Testis (tissue), 3 donors: Measurements from ENCODE around the gene GPR42. TPM values are rescaled to one million over a fixed set of nuclear protein-coding genes. Genes with fewer than 3 reads are reported as not detected.

Experiments used
- DNase-seq: peaks from one replicate; pipeline ENCODE4 v3.0.0-alpha.2; 2019
- H3K27ac ChIP-seq, 2 donors: fragments of 200-600 bp; sonication (generic); one replicate each; pipeline ENCODE4 v1.5.1; 2019
- H3K27me3 ChIP-seq: fragments of 200-600 bp; sonication (generic); one replicate; pipeline ENCODE4 v1.5.1; 2019
- H3K36me3 ChIP-seq: fragments of 200-600 bp; sonication (generic); one replicate; pipeline ENCODE4 v1.5.1; 2017; ENCODE audit warnings: low read depth; ENCODE audit errors: missing control alignments
- H3K4me1 ChIP-seq: fragments of 200-600 bp; sonication (generic); one replicate; pipeline ENCODE4 v1.5.1; 2019
- H3K4me3 ChIP-seq, 2 donors: fragments of 200-600 bp; sonication (generic); one replicate each; pipeline ENCODE4 v1.5.1; 2017 to 2019
- H3K9me3 ChIP-seq: fragments of 200-600 bp; sonication (generic); one replicate; pipeline ENCODE4 v1.5.1; 2017
- POLR2A ChIP-seq: fragments of 450-650 bp; IDR thresholded peaks from one replicate; pipeline ENCODE4 v1.6.1; 2017; ENCODE audit warnings: antibody characterized with exemption, mild to moderate bottlenecking, moderate library complexity
- WGBS, 2 donors: methylation state at CpG; one replicate each; pipeline ENCODE4 v1.1.5; 2018; 5-methylcytosine and 5-hydroxymethylcytosine counted together
- intact Hi-C: fragments of 100-400 bp; cut with DNase I; formaldehyde crosslinking; loops from one replicate; pipeline ENCODE4 v1.15.1; 2023; ENCODE audit warnings: low total_unique reads
- polyA plus RNA-seq: library from polyadenylated mRNA; stranded (reverse); fragments of 350-450 nt; fragmentation: Illumina TruSeq; extraction: RNeasy Lipid Tissue Mini Kit (QIAGEN cat#74804); gene quantifications from one replicate; pipeline ENCODE4 v1.2.3, GENCODE V29; 2014; ENCODE audit warnings: low read depth, low replicate concordance; ENCODE audit not compliant: insufficient read depth
- total RNA-seq, 2 donors: library from RNA; depleted of rRNA; stranded (reverse); fragments of >200 nt; gene quantifications; one replicate each; pipeline ENCODE4 v1.2.3, GENCODE V29; 2016
- TF ChIP-seq, protein P1 (sequence below), 3 experiments: fragments of 450-650 bp in 2 of 3; fragments of 200-600 bp in 1 of 3; sonication (generic) in 1 of 3; IDR thresholded peaks; one replicate each; pipeline ENCODE4 v1.5.1; 2016 to 2019; ENCODE audit warnings: antibody characterized with exemption in 3 of 3, mild to moderate bottlenecking in 2 of 3, moderate library complexity in 1 of 3

The GPR42 gene
- total and polyA plus RNA-seq, 3 donors from 2014 or later: not detected

DNA sequence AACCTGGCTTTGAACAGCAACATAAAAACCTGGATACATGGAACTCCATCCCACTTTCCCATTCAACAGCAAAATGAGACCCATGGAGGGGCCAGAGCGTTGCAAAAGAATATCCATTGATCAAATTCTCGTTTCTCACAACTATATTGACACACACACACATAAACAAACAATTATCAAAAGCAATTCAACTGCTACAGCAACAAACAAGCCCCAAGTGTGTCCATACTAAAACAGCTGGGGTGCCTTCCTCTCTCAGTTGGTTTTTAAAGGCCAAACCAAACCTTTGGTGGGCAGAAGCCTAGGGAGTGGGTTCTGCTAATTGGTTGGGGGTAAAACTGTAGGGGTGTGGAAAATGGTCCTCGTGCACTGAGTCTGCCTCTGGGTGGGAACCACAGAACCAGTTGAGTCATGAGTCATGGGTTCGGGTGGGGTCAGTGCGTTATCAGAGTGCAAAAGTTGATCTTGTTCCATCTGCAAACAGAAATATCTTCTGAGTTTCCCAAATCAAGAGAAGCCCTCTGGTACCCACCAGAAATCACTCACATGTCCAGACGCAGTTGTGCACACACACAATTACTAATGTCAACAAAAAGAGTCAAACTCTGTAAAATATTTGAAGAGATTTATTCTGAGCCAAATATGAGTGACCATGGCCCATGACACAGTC lies 18.5 kb downstream of the GPR42 start:
- H3K4me1 ChIP-seq: no peaks in the 10 kb centered on the region
- no peak overlapping the region for H3K4me3 ChIP-seq
- H3K9me3 ChIP-seq: no peaks in the 10 kb centered on the region
- 73 to 87% methylated on average over 6 of the region's 6 CpGs for WGBS, 2 donors
- H3K27me3 ChIP-seq: no peaks in the 10 kb centered on the region
- no peak for DNase-seq
- H3K27ac ChIP-seq: no peak overlapping the region
- no peak for TF ChIP-seq POLR2A
- TF ChIP-seq, protein P1, sequence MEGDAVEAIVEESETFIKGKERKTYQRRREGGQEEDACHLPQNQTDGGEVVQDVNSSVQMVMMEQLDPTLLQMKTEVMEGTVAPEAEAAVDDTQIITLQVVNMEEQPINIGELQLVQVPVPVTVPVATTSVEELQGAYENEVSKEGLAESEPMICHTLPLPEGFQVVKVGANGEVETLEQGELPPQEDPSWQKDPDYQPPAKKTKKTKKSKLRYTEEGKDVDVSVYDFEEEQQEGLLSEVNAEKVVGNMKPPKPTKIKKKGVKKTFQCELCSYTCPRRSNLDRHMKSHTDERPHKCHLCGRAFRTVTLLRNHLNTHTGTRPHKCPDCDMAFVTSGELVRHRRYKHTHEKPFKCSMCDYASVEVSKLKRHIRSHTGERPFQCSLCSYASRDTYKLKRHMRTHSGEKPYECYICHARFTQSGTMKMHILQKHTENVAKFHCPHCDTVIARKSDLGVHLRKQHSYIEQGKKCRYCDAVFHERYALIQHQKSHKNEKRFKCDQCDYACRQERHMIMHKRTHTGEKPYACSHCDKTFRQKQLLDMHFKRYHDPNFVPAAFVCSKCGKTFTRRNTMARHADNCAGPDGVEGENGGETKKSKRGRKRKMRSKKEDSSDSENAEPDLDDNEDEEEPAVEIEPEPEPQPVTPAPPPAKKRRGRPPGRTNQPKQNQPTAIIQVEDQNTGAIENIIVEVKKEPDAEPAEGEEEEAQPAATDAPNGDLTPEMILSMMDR (IDR thresholded peaks at IDR 0.05): no peak
- intact Hi-C loops: no loop called here
- no peaks in the 10 kb centered on the region for H3K36me3 ChIP-seq

DNA sequence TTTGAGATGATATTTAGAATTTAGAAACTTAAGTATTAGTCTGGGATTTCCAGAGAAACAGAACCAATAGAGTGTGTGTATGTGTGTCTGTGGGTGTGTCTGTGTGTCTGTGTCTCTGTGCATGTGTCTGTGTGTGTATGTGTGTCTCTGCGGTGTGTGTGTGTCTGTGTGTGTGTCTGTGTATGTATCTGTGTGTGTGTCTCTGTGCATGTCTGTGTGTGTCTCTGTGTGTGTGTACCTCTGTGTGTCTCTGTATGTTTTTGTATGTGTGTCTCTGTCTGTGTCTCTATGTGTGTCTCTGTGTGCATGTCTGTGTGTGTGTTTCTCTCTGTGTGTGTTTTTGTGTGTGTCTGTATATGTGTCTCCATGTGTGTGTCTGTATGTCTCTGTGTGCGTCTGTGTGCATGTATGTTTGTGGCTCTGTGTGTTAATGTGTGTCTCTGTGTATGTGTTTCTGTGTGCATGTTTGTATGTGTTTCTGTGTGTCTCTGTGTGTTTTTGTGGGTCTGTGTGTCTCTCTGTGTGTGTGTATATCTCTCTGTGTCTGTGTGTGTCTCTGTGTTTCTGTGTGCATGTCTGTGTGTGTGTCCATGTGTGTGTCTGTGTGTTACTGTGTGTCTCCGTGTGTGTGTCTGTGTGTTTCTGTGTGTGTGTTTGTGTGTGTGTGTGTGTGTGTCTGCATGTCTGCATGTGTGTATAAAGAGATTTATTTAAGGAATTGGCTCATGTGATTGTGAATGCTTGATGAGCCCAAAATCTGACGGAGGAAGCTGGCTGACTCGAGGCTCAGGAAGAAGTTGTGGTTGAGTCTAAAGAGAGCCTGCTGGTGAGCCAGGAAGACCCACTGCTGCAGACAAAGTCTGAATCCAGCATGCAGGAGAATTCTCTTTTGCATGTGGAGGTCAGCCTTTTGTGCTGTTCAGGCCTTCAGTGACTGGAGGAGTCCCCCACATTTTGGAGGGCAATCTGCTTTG lies 22.2 kb downstream of the GPR42 start:
- Histone ChIP-seq H3K4me1 (no peaks in the 10 kb centered on the region), H3K9me3 (no peaks in the 10 kb centered on the region), H3K36me3 (no peaks in the 10 kb centered on the region), H3K4me3 (no peak overlapping the region), H3K27ac (no peak overlapping the region), H3K27me3 (no peaks in the 10 kb centered on the region)
- TF ChIP-seq, protein P1 (IDR thresholded peaks at IDR 0.05): no peak
- no peak for TF ChIP-seq POLR2A
- no peak for DNase-seq
- 79 to 80% methylated on average over 5 of the region's 5 CpGs for WGBS, 2 donors
- intact Hi-C loops: no loop called here

GRCh38 chr19:35395382-35396199 lies 24.7 kb downstream of the GPR42 start:
- TF ChIP-seq, protein P1 (IDR thresholded peaks at IDR 0.05): no peak
- no peak for TF ChIP-seq POLR2A
- Histone ChIP-seq H3K9me3 (no peaks in the 10 kb centered on the region), H3K36me3 (no peaks in the 10 kb centered on the region), H3K4me1 (no peaks in the 10 kb centered on the region), H3K27me3 (no peaks in the 10 kb centered on the region), H3K4me3 (no peak overlapping the region), H3K27ac (no peak overlapping the region)
- 41 to 52% methylated on average over 19 of the region's 19 CpGs for WGBS, 2 donors
- no peak for DNase-seq
- intact Hi-C loops: no loop called here

DNA sequence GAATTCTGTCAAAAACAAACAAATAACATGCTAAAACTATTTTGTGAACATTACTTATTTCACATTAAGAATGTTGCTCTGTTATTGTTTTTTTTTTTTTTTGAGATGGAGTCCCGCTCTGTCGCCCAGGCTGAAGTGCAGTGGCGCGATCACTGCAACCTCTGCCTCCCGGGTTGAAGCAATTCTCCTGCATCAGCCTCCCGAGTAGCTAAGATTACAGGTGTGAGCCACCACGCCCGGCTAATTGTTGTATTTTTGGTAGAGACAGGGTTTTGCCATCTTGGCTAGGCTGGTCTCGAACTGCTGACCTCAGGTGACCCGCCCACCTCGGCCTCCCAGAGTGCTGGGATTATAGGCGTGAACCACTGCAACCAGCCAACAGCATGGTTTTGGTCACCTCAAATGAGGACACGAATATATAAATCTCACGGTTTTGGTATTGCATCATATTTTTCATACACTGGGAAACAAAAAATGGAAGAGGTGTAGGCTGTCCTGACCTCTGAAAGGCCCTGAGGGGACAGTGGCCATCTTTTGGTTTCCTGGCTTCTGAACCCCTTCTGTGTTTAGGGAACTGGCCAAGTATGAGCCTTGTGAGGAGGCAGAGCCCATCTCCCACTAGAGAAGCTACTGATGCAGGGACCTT lies 25.5 kb downstream of the GPR42 start:
- Histone ChIP-seq H3K36me3 (no peaks in the 10 kb centered on the region), H3K4me1 (no peaks in the 10 kb centered on the region), H3K27ac (no peak overlapping the region), H3K4me3 (no peak overlapping the region), H3K9me3 (no peaks in the 10 kb centered on the region), H3K27me3 (no peaks in the 10 kb centered on the region)
- TF ChIP-seq, protein P1 (IDR thresholded peaks at IDR 0.05): no peak
- no peak for TF ChIP-seq POLR2A
- DNase-seq: no peak
- WGBS, 2 donors: 93 to 94% methylated on average over 14 of the region's 14 CpGs
- intact Hi-C loops: no loop called here
